Measurements from ENCODE around the gene LAMA2.
A peak's percentile ranks its signal among the peaks of the same experiment; 100 is the strongest.

Gene LAMA2

DNA sequence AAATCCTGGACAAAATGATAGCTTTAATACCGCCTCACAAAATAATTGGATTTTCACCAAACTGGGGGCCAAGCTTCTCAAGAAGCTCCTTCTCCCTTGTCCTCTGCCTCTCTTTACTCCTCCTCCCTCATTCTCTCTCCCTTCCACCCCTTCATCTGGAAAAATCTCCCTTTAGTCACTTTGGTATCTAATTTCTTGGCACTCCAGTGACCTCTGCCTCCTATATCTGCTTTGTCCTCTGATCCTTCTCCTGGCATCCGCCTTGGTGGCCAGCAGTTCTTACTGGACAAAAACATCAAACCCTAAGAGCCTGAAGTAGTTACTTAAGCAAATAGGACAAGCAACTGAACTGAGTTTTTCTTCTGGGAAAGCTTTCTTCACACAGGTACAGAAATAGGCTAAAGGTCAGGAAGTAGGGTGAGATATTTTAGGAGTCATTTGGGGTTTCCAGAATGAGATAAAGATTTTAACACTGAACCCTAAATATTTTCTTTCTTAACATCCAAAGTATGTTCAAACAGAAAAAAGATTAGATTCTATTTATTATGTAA, 606.4 kb downstream of the LAMA2 start:
- TF ChIP-seq CEBPB (IDR thresholded peaks at IDR 0.05) (no peak), FOXM1 (IDR thresholded peaks at IDR 0.05; ENCODE audit: borderline replicate concordance, low read depth) (no peak), RAD21 (IDR thresholded peaks at IDR 0.05; ENCODE audit: low read depth) (no peak), CREB1 (IDR thresholded peaks at IDR 0.05; ENCODE audit: low read depth) (no peak), EGR1 (IDR thresholded peaks at IDR 0.05) (no peak), TCF12 (IDR thresholded peaks at IDR 0.05; ENCODE audit: low read depth) (no peak), ZBTB7A (IDR thresholded peaks at IDR 0.05; ENCODE audit: low read depth) (no peak), TEAD4 (IDR thresholded peaks at IDR 0.05) (no peak), YY1 (IDR thresholded peaks at IDR 0.05; ENCODE audit: low read depth) (no peak)
- TF ChIP-seq, protein P1, sequence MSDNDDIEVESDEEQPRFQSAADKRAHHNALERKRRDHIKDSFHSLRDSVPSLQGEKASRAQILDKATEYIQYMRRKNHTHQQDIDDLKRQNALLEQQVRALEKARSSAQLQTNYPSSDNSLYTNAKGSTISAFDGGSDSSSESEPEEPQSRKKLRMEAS (IDR thresholded peaks at IDR 0.05): no peak

DNA sequence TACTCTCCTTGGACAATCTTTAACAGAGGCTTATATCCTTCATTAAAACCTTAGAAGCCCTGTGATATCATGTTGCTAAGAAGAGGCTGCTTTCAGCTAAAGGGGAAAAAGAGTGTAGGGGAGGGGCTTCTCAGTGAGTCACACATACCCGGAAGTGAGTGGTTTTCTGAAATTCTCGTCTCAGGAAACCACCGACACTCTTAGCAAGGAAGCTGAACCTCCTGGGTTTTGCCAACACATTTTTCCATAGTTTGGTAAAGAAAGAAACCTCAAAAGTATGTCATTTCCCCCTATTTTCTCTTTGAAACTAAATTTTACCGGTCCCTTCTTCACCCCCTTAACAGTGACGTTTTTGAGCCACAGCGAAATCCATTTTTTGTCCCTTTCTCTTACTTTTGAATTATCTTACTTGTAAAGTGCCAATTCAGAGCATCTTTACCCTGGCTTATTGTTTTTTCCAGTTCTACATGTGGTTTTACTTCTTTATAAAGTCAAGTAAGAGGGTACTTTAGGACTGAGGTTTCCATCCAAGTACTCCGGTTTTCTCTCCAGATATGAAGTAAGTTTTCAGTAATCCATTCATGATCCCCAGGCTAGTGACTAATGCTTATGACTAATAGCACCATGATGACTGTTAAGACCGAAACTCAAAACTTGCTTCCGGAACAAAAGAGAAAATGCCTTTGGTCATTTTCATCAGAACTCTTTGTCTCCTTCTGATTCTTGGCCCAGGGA, 607.8 kb downstream of the LAMA2 start:
- TF ChIP-seq EP300 (IDR thresholded peaks at IDR 0.05; ENCODE audit: borderline replicate concordance): peak; percentile 42; the same call in 1 of the 2 replicates
- TF ChIP-seq FOXM1 (IDR thresholded peaks at IDR 0.05; ENCODE audit: borderline replicate concordance, low read depth): no peak

DNA sequence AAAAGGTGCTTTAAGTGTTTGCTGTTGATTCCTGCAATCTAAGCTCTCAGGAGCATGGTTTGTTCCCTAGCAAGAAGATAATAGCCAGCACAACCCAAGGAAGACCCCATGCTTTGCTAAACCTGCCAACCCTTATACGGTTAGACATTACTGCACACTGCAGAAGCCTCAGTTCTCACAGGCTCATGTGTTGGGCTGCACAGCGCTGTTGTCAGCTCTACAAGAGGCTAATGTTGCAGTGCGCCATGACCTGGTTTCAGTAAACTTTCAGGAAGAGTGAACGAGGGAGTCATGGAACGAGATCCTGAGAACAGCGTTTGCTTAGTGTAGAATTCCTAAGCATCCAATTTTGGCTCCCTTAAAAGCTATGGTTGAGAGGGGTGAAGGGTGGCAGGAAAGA, 608.5 kb downstream of the LAMA2 start:
- TF ChIP-seq TEAD4 (IDR thresholded peaks at IDR 0.05) (no peak), CEBPB (IDR thresholded peaks at IDR 0.05) (no peak), USF1 (IDR thresholded peaks at IDR 0.05) (no peak), YY1 (IDR thresholded peaks at IDR 0.05; ENCODE audit: low read depth) (no peak), EGR1 (IDR thresholded peaks at IDR 0.05) (no peak), RAD21 (IDR thresholded peaks at IDR 0.05; ENCODE audit: low read depth) (no peak), CREB1 (IDR thresholded peaks at IDR 0.05; ENCODE audit: low read depth) (no peak), ZBTB7A (IDR thresholded peaks at IDR 0.05; ENCODE audit: low read depth) (no peak), NFIC (IDR thresholded peaks at IDR 0.05) (no peak), FOXM1 (IDR thresholded peaks at IDR 0.05; ENCODE audit: borderline replicate concordance, low read depth) (no peak), TCF12 (IDR thresholded peaks at IDR 0.05; ENCODE audit: low read depth) (no peak), EP300 (IDR thresholded peaks at IDR 0.05; ENCODE audit: borderline replicate concordance) (no peak), TAF1 (IDR thresholded peaks at IDR 0.05; ENCODE audit: low read depth) (no peak)
- TF ChIP-seq, protein P2, sequence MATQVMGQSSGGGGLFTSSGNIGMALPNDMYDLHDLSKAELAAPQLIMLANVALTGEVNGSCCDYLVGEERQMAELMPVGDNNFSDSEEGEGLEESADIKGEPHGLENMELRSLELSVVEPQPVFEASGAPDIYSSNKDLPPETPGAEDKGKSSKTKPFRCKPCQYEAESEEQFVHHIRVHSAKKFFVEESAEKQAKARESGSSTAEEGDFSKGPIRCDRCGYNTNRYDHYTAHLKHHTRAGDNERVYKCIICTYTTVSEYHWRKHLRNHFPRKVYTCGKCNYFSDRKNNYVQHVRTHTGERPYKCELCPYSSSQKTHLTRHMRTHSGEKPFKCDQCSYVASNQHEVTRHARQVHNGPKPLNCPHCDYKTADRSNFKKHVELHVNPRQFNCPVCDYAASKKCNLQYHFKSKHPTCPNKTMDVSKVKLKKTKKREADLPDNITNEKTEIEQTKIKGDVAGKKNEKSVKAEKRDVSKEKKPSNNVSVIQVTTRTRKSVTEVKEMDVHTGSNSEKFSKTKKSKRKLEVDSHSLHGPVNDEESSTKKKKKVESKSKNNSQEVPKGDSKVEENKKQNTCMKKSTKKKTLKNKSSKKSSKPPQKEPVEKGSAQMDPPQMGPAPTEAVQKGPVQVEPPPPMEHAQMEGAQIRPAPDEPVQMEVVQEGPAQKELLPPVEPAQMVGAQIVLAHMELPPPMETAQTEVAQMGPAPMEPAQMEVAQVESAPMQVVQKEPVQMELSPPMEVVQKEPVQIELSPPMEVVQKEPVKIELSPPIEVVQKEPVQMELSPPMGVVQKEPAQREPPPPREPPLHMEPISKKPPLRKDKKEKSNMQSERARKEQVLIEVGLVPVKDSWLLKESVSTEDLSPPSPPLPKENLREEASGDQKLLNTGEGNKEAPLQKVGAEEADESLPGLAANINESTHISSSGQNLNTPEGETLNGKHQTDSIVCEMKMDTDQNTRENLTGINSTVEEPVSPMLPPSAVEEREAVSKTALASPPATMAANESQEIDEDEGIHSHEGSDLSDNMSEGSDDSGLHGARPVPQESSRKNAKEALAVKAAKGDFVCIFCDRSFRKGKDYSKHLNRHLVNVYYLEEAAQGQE (IDR thresholded peaks at IDR 0.05; ENCODE audit: low read depth): no peak
- TF ChIP-seq, protein P1 (IDR thresholded peaks at IDR 0.05): no peak

DNA sequence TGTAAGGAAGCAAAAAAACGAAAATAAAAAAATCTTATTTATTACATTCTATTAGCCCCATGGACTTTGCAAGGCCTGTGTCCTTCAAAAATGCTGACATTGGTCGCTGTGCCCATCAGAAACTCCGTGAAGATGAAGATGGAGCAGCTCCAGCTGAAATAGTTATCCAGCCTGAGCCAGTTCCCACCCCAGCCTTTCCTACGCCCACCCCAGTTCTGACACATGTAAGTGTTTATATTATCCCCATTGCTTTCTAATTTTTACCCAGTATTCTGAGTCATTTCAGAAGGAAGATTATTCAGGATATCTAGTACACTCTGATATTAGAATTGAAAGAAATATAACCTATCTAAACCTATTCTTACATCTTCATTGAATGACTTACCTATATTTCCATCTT, 609.3 kb downstream of the LAMA2 start:
- TF ChIP-seq TCF12 (IDR thresholded peaks at IDR 0.05; ENCODE audit: low read depth) (no peak), CEBPB (IDR thresholded peaks at IDR 0.05) (no peak), TAF1 (IDR thresholded peaks at IDR 0.05; ENCODE audit: low read depth) (no peak), RAD21 (IDR thresholded peaks at IDR 0.05; ENCODE audit: low read depth) (no peak), EGR1 (IDR thresholded peaks at IDR 0.05) (no peak), CREB1 (IDR thresholded peaks at IDR 0.05; ENCODE audit: low read depth) (no peak), YY1 (IDR thresholded peaks at IDR 0.05; ENCODE audit: low read depth) (no peak), USF1 (IDR thresholded peaks at IDR 0.05) (no peak), ZBTB7A (IDR thresholded peaks at IDR 0.05; ENCODE audit: low read depth) (no peak), TEAD4 (IDR thresholded peaks at IDR 0.05) (no peak), NFIC (IDR thresholded peaks at IDR 0.05) (no peak), EP300 (IDR thresholded peaks at IDR 0.05; ENCODE audit: borderline replicate concordance) (no peak)
- TF ChIP-seq, protein P1 (IDR thresholded peaks at IDR 0.05): no peak
- TF ChIP-seq, protein P2 (IDR thresholded peaks at IDR 0.05; ENCODE audit: low read depth): no peak

GRCh38 chr6:129493354-129493902, 610.5 kb downstream of the LAMA2 start:
- TF ChIP-seq, protein P1 (IDR thresholded peaks at IDR 0.05): no peak
- TF ChIP-seq, protein P2 (IDR thresholded peaks at IDR 0.05; ENCODE audit: low read depth): no peak
- no peak for TF ChIP-seq CREB1 (IDR thresholded peaks at IDR 0.05; ENCODE audit: low read depth)
- no peak for TF ChIP-seq EGR1 (IDR thresholded peaks at IDR 0.05)
- TF ChIP-seq YY1 (IDR thresholded peaks at IDR 0.05; ENCODE audit: low read depth): no peak
- no peak for TF ChIP-seq USF1 (IDR thresholded peaks at IDR 0.05)
- no peak for TF ChIP-seq FOXM1 (IDR thresholded peaks at IDR 0.05; ENCODE audit: borderline replicate concordance, low read depth)
- TF ChIP-seq TCF12 (IDR thresholded peaks at IDR 0.05; ENCODE audit: low read depth): no peak
- TF ChIP-seq TEAD4 (IDR thresholded peaks at IDR 0.05): no peak
- TF ChIP-seq NFIC (IDR thresholded peaks at IDR 0.05): no peak
- no peak for TF ChIP-seq RAD21 (IDR thresholded peaks at IDR 0.05; ENCODE audit: low read depth)
- no peak for TF ChIP-seq TAF1 (IDR thresholded peaks at IDR 0.05; ENCODE audit: low read depth)
- no peak for TF ChIP-seq EP300 (IDR thresholded peaks at IDR 0.05; ENCODE audit: borderline replicate concordance)
- TF ChIP-seq CEBPB (IDR thresholded peaks at IDR 0.05): no peak
- no peak for TF ChIP-seq ZBTB7A (IDR thresholded peaks at IDR 0.05; ENCODE audit: low read depth)
